K562 (cell line): ENCODE measurements around the gene SETMAR. TPM values are rescaled to one million over a fixed set of nuclear protein-coding genes. Genes with fewer than 3 reads are reported as not detected.

Source experiments
- ATAC-seq: fragments of 200-7000 bp; cut with Tn5 transposase; 3 replicates; pipeline ENCODE4 v1.9.1; 2020; ENCODE audit warnings: moderate library complexity
- BruUV-seq: library from RNA; stranded (reverse); fragments of 400-500 nt; replicated peaks from 2 replicates; lab custom pipeline; 2021; lab: Mats Ljungman, UMichigan
- CTCF ChIA-PET: fragments of 300-600 bp; formaldehyde crosslinking; extraction: SDS; loops from one replicate; lab custom pipeline; 2021; ENCODE audit warnings: low intra/inter-chr PET ratio; lab: Yijun Ruan, JAX
- POLR2A ChIA-PET: fragments of 300-600, 350-650 bp; sonication (Branson Sonifier 250); formaldehyde crosslinking; extraction: SDS; loops from one replicate; lab custom pipeline; 2021; ENCODE audit warnings: antibody characterized with exemption, inconsistent platforms; lab: Yijun Ruan, JAX
- DNase-seq, 4 experiments: peaks; one replicate each; pipeline versions ENCODE4 v3.0.0 to v3.0.0-alpha.2; 2011 to 2018; ENCODE audit warnings: low spot score in 3 of 4, mixed read lengths in 3 of 4; ENCODE audit errors: extremely low read depth in 1 of 4
- FAIRE-seq: peaks from 2 replicates; lab custom pipeline; 2011; peaks lifted over from hg19 to GRCh38; lab: Jason Lieb, UNC
- H2AFZ ChIP-seq: 2 replicates; pipeline ENCODE4 v1.6.0; 2011; ENCODE audit warnings: low read depth, low read length, control low read depth, inconsistent platforms
- H3K27ac ChIP-seq: fragments of 200-600 bp; 3 replicates; pipeline ENCODE4 v1.8.0; 2011; ENCODE audit warnings: low read depth, mild to moderate bottlenecking, control low read depth, inconsistent platforms, low read length, moderate library complexity, mixed read lengths; ENCODE audit errors: extremely low read depth
- H3K27me3 ChIP-seq, 2 experiments: fragments of 300-600 bp in 1 of 2; 2 replicates in 1 of 2; 3 replicates in 1 of 2; pipeline versions ENCODE4 v1.6.0 to v1.8.0; 2011; ENCODE audit warnings: inconsistent platforms in 2 of 2, low read length in 2 of 2, mild to moderate bottlenecking in 1 of 2, mixed read lengths in 1 of 2, moderate library complexity in 1 of 2; ENCODE audit not compliant: control insufficient read depth in 2 of 2, insufficient read depth in 2 of 2
- H3K36me3 ChIP-seq: fragments of 300-600 bp; 3 replicates; pipeline ENCODE4 v1.8.0; 2011; ENCODE audit warnings: mild to moderate bottlenecking, low read length, inconsistent platforms; ENCODE audit not compliant: control insufficient read depth, insufficient read depth
- H3K4me1 ChIP-seq, 2 experiments: fragments of 200-600 bp in 1 of 2; replicated peaks in 1 of 2; 2 replicates in 1 of 2; 3 replicates in 1 of 2; pipeline versions ENCODE4 v1.5.1 to v1.8.0; 2011; ENCODE audit warnings: inconsistent platforms in 2 of 2, low read length in 2 of 2, mild to moderate bottlenecking in 1 of 2, mixed read lengths in 1 of 2, moderate library complexity in 1 of 2; ENCODE audit not compliant: control insufficient read depth in 2 of 2, insufficient read depth in 2 of 2
- H3K4me2 ChIP-seq: 2 replicates; pipeline ENCODE4 v1.6.1; 2011; ENCODE audit warnings: low read length, control low read depth, inconsistent platforms, mixed read lengths; ENCODE audit not compliant: insufficient read depth
- H3K4me3 ChIP-seq: fragments of 200-600 bp; sonication (generic), shearing (Covaris generic); 2 replicates; pipeline ENCODE4 v1.5.1; 2016; ENCODE audit warnings: control low read depth, inconsistent platforms
- H3K79me2 ChIP-seq: fragments of 200-600 bp; 3 replicates; pipeline ENCODE4 v1.8.0; 2011; ENCODE audit warnings: low read length, inconsistent platforms; ENCODE audit not compliant: control insufficient read depth, insufficient read depth
- H3K9ac ChIP-seq, 2 experiments: 2 replicates each; pipeline versions ENCODE4 v1.6.0 to v1.6.1; 2011; ENCODE audit warnings: low read depth in 2 of 2, low read length in 2 of 2, control low read depth in 1 of 2, inconsistent platforms in 1 of 2, mild to moderate bottlenecking in 1 of 2, mixed read lengths in 1 of 2; ENCODE audit not compliant: insufficient read depth in 1 of 2
- H3K9me1 ChIP-seq: one replicate; pipeline ENCODE4 v1.6.0; 2011; ENCODE audit warnings: inconsistent platforms, mild to moderate bottlenecking, low read length, moderate library complexity; ENCODE audit not compliant: control insufficient read depth, insufficient read depth
- H3K9me3 ChIP-seq: replicated peaks from 2 replicates; pipeline ENCODE4 v1.5.1; 2011; ENCODE audit warnings: low read depth, low read length, inconsistent platforms; ENCODE audit not compliant: control insufficient read depth, insufficient read depth
- H4K20me1 ChIP-seq: replicated peaks from 2 replicates; pipeline ENCODE4 v1.6.1; 2011; ENCODE audit warnings: low read length, inconsistent platforms, mixed read lengths; ENCODE audit not compliant: control insufficient read depth, insufficient read depth
- AFF1 ChIP-seq, 2 experiments: fragments of 450-650 bp; IDR thresholded peaks; 2 replicates each; pipeline ENCODE4 v1.6.1; 2018; ENCODE audit warnings: mild to moderate bottlenecking in 2 of 2, low read depth in 1 of 2; ENCODE audit not compliant: partially characterized antibody in 2 of 2
- BRD4 ChIP-seq: fragments of 200-600 bp; sonication (generic); IDR thresholded peaks from 2 replicates; pipeline ENCODE4 v1.6.1; 2017; ENCODE audit warnings: inconsistent platforms
- CBX1 ChIP-seq: sonication (generic); IDR thresholded peaks from 2 replicates; pipeline ENCODE4 v1.6.1; 2016; ENCODE audit warnings: antibody characterized with exemption, low read depth, mild to moderate bottlenecking
- CBX3 ChIP-seq, 2 experiments: IDR thresholded peaks; 1 replicate in 1 of 2; 2 replicates in 1 of 2; pipeline ENCODE4 v1.6.1; 2012; ENCODE audit warnings: inconsistent platforms in 2 of 2, low read length in 2 of 2, borderline replicate concordance in 1 of 2, control low read depth in 1 of 2
- NR2C1 ChIP-seq, 2 experiments: fragments of 450-650 bp; IDR thresholded peaks; 2 replicates each; pipeline ENCODE4 v1.6.1; 2017; ENCODE audit warnings: mild to moderate bottlenecking in 2 of 2, antibody characterized with exemption in 1 of 2, inconsistent platforms in 1 of 2, missing compliant biosample characterization in 1 of 2, missing genetic modification characterization in 1 of 2
- RBM15 ChIP-seq: fragments of 200-400 bp; formaldehyde crosslinking; IDR thresholded peaks from 2 replicates; pipeline ENCODE4 v1.6.1; 2018; ENCODE audit warnings: mild to moderate bottlenecking, low read length, moderate library complexity; ENCODE audit not compliant: insufficient read depth
- ZNF280B ChIP-seq: fragments of 250-450 bp; sonication (Bioruptor Pico); IDR thresholded peaks from 2 replicates; pipeline ENCODE4 v1.5.1; 2021; ENCODE audit warnings: mild to moderate bottlenecking
- ZNF740 ChIP-seq, 3 experiments: fragments of 200-800 bp in 1 of 3; sonication (Bioruptor generic) in 1 of 3; sonication (generic) in 1 of 3; formaldehyde crosslinking in 1 of 3; IDR thresholded peaks; 2 replicates each; pipeline versions ENCODE4 v1.6.1 to v1.8.0; 2016 to 2022; ENCODE audit warnings: mild to moderate bottlenecking in 2 of 3, missing compliant biosample characterization in 2 of 3, missing genetic modification characterization in 2 of 3, missing genetic modification reagents in 1 of 3
- WGBS: fragments of 100-300 bp; shearing (Covaris generic); methylation state at CpG from one replicate; pipeline ENCODE4 v1.1.6; 2016; ENCODE audit warnings: low coverage, mixed read lengths; ENCODE audit not compliant: insufficient coverage; ENCODE audit errors: missing lambda C conversion rate; 5-methylcytosine and 5-hydroxymethylcytosine counted together
- in situ Hi-C: fragments of 300-500 bp; cut with MboI; formaldehyde crosslinking; loops from 4 replicates; pipeline ENCODE4 v1.15.0; 2018; ENCODE audit warnings: inconsistent platforms, mixed read lengths
- intact Hi-C: fragments of 100-400 bp; cut with micrococcal nuclease; formaldehyde crosslinking; loops from 2 replicates; pipeline ENCODE4 v1.14.2; 2022
- polyA plus RNA-seq, 8 experiments: library from polyadenylated mRNA; depleted of rRNA in 4 of 8; stranded (reverse) in 5 of 8; unstranded in 3 of 8; fragments of >200 nt; fragmentation: Nextera tagmentation in 2 of 8; fragmentation: Illumina TruSeq in 1 of 8; extraction: Ambion mirVana in 2 of 8; extraction: Trizol in 1 of 8; gene quantifications; 2 replicates each; pipeline versions ENCODE4 v1.2.1 to v1.2.3, GENCODE V29; 2011 to 2014; ENCODE audit warnings: inconsistent platforms in 1 of 8, missing spikeins in 1 of 8
- total RNA-seq, 7 experiments: library from RNA; depleted of rRNA in 6 of 7; stranded (reverse); fragments of >200 nt in 6 of 7; fragmentation: Illumina TruSeq in 2 of 7; extraction: Trizol in 2 of 7; gene quantifications; 2 replicates each; pipeline versions ENCODE4 v1.2.1 to v1.2.3, GENCODE V29; 2011 to 2021; ENCODE audit warnings: low replicate concordance in 1 of 7

The SETMAR gene
- total and polyA plus RNA-seq, 9 of the 15 experiments (the other 6 are each of a cell fraction or from before 2014, with no cell fraction given) = 5.5 to 25.1 (median 18.2) TPM

GRCh38 chr3:4340077-4340410, 36.9 kb downstream of the SETMAR start:
- no peaks in the 10 kb centered on the region for H3K79me2 ChIP-seq
- DNase-seq (no peak), ATAC-seq (no peak)
- no peak overlapping the region for H3K9ac ChIP-seq
- 68% methylated on average over 4 of the region's 4 CpGs for WGBS
- H3K36me3 ChIP-seq = no peaks in the 10 kb centered on the region
- peaks cover 0 to 12% of the 10 kb centered on the region in 2 experiments; a peak in 3 of 5 replicates for H3K4me1 ChIP-seq
- H3K4me2 ChIP-seq = peak overlapping the region; percentile 59; the same call in 1 of the 2 replicates
- intact Hi-C loops = no loop called here
- H3K27me3 ChIP-seq = no peaks in the 10 kb centered on the region
- TF ChIP-seq BRD4 (no peak), ZNF280B (no peak), RBM15 (no peak), CBX3 (IDR thresholded peaks at IDR 0.05; ENCODE audit: borderline replicate concordance in 1 of 2, low read length in 2 of 2) (peak in 1 of 2 experiments; percentile 86; a peak in 1 of 3 replicates), ZNF740 (CRISPR knock-in tag; IDR thresholded peaks at IDR 0.05) (0 out of 2 replicates have a peak, but pooled peaks have one; percentile 26), ZNF740 (tag; IDR thresholded peaks at IDR 0.05) (no peak), CBX1 (no peak), NR2C1 (IDR thresholded peaks at IDR 0.05) (no peak), NR2C1 (tag; IDR thresholded peaks at IDR 0.05) (no peak), AFF1 (IDR thresholded peaks at IDR 0.05; ENCODE audit: low read depth in 1 of 2, partially characterized antibody in 2 of 2) (no peak)
- TF ChIP-seq, all 486 proteins: peak for 2
- H3K4me3 ChIP-seq = no peak overlapping the region
- no peaks in the 10 kb centered on the region for H3K9me1 ChIP-seq
- peak overlapping the region; percentile 64 for H2AFZ ChIP-seq
- no TSS peak for BruUV-seq
- H4K20me1 ChIP-seq = no peaks in the 10 kb centered on the region
- no peak for FAIRE-seq
- H3K9me3 ChIP-seq = no peaks in the 10 kb centered on the region
- ChIA-PET POLR2A (interaction anchor here (0.6 to 1.4 kb wide), 3 partner anchors 43 to 299 kb away, joined by 3 to 12 read pairs (median 3); partner anchors contain the start of gene ITPR1), CTCF (no interaction called here)
- 0 out of 3 replicates have a peak overlapping the region, but pooled peaks have one; percentile 11 for H3K27ac ChIP-seq
- in situ Hi-C loops = no loop called here
